Endothelial cell (in vitro differentiated cells): ENCODE data around the gene EVL. TPM values are rescaled to one million over a fixed set of nuclear protein-coding genes. Genes with fewer than 3 reads are reported as not detected.

ENCODE experiments used
- DNase-seq: peaks from one replicate; pipeline ENCODE4 v3.0.0; 2021; ENCODE audit warnings: low spot score
- H3K27ac Mint-ChIP-seq: one replicate; pipeline ENCODE4 v1.8.0; 2021; ENCODE audit warnings: mixed read lengths, inconsistent platforms; ENCODE audit not compliant: unreplicated experiment
- H3K27me3 Mint-ChIP-seq: one replicate; pipeline ENCODE4 v1.8.0; 2021; ENCODE audit warnings: mild to moderate bottlenecking, moderate library complexity, mixed read lengths, inconsistent platforms; ENCODE audit not compliant: unreplicated experiment
- H3K36me3 Mint-ChIP-seq: one replicate; pipeline ENCODE4 v1.8.0; 2021; ENCODE audit warnings: mild to moderate bottlenecking, low read depth, mixed read lengths, inconsistent platforms; ENCODE audit not compliant: unreplicated experiment
- H3K4me1 Mint-ChIP-seq: one replicate; pipeline ENCODE4 v1.8.0; 2021; ENCODE audit warnings: mild to moderate bottlenecking, mixed read lengths, inconsistent platforms; ENCODE audit not compliant: unreplicated experiment
- H3K4me3 Mint-ChIP-seq: one replicate; pipeline ENCODE4 v1.8.0; 2021; ENCODE audit warnings: mild to moderate bottlenecking, mixed read lengths, inconsistent platforms; ENCODE audit not compliant: unreplicated experiment
- H3K9me3 Mint-ChIP-seq: one replicate; pipeline ENCODE4 v1.8.0; 2021; ENCODE audit warnings: mixed read lengths, inconsistent platforms; ENCODE audit not compliant: unreplicated experiment
- CTCF ChIP-seq: fragments of 200-600 bp; sonication (generic); IDR thresholded peaks from one replicate; pipeline ENCODE4 v1.5.0; 2021; ENCODE audit warnings: antibody characterized with exemption; ENCODE audit not compliant: unreplicated experiment
- total RNA-seq: library from RNA; stranded (reverse); fragmentation: NEBNext Ultra II Directional; extraction: Animal tissue kit (Norgen Biotek cat#: 25700); gene quantifications from one replicate; pipeline ENCODE4 v1.2.1, GENCODE V29; 2021; ENCODE audit not compliant: unreplicated experiment

EVL gene
- total RNA-seq, 1 donor from 2014 or later: 142 TPM

GRCh38 chr14:100047600-100047999 lies 17.6 kb upstream of the EVL start:
- Mint-ChIP-seq H3K36me3 (no peaks in the 10 kb centered on the region), H3K4me3 (no peak overlapping the region), H3K27ac (no peak overlapping the region), H3K9me3 (no peaks in the 10 kb centered on the region), H3K4me1 (peaks cover 5% of the 10 kb centered on the region), H3K27me3 (peaks cover 5% of the 10 kb centered on the region)
- no peak for TF ChIP-seq CTCF
- DNase-seq: no peak

GRCh38 chr14:100048786-100049185 lies 16.4 kb upstream of the EVL start:
- peaks cover 5% of the 10 kb centered on the region for H3K27me3 Mint-ChIP-seq

GRCh38 chr14:100049220-100049619 lies 16.0 kb upstream of the EVL start:
- TF ChIP-seq CTCF: no peak
- no peaks in the 10 kb centered on the region for H3K36me3 Mint-ChIP-seq
- no peak overlapping the region for H3K27ac Mint-ChIP-seq
- H3K4me1 Mint-ChIP-seq: peaks cover 5% of the 10 kb centered on the region
- DNase-seq: no peak
- no peaks in the 10 kb centered on the region for H3K9me3 Mint-ChIP-seq
- H3K4me3 Mint-ChIP-seq: no peak overlapping the region
- peaks cover 5% of the 10 kb centered on the region for H3K27me3 Mint-ChIP-seq

More at GRCh38 chr14:100048786-100049185, 16.4 kb upstream of the EVL start:
- H3K36me3 Mint-ChIP-seq: no peaks in the 10 kb centered on the region
- H3K27ac Mint-ChIP-seq: no peak overlapping the region
- H3K9me3 Mint-ChIP-seq: no peaks in the 10 kb centered on the region
- no peak for TF ChIP-seq CTCF
- DNase-seq: no peak
- no peak overlapping the region for H3K4me3 Mint-ChIP-seq
- H3K4me1 Mint-ChIP-seq: peaks cover 5% of the 10 kb centered on the region

GRCh38 chr14:100051103-100051502 lies 14.1 kb upstream of the EVL start:
- H3K4me1 Mint-ChIP-seq: no peaks in the 10 kb centered on the region
- H3K9me3 Mint-ChIP-seq: no peaks in the 10 kb centered on the region
- H3K4me3 Mint-ChIP-seq: no peak overlapping the region
- H3K27me3 Mint-ChIP-seq: peaks cover 5% of the 10 kb centered on the region
- H3K36me3 Mint-ChIP-seq: no peaks in the 10 kb centered on the region
- no peak overlapping the region for H3K27ac Mint-ChIP-seq
- no peak for TF ChIP-seq CTCF
- no peak for DNase-seq

GRCh38 chr14:100051543-100051942 lies 13.7 kb upstream of the EVL start:
- H3K9me3 Mint-ChIP-seq: no peaks in the 10 kb centered on the region
- no peak overlapping the region for H3K27ac Mint-ChIP-seq

More at GRCh38 chr14:100051543-100051942, 13.7 kb upstream of the EVL start:
- no peak for TF ChIP-seq CTCF
- H3K27me3 Mint-ChIP-seq: peaks cover 5% of the 10 kb centered on the region
- H3K4me3 Mint-ChIP-seq: no peak overlapping the region
- no peaks in the 10 kb centered on the region for H3K4me1 Mint-ChIP-seq
- no peaks in the 10 kb centered on the region for H3K36me3 Mint-ChIP-seq
- no peak for DNase-seq
